LNCaP clone FGC (cell line): Measurements from ENCODE around the gene FEM1A.
"Not testable (repeated sequence)": the region's sequence is repeated elsewhere in the genome, so short reads cannot be mapped to it uniquely, and the experiment has no call there.

ENCODE experiments used
- DNase-seq: peaks from one replicate; pipeline ENCODE4 v3.0.0-alpha.2; 2011; ENCODE audit warnings: low read depth
- H3K4me3 ChIP-seq: 2 replicates; pipeline ENCODE4 v1.5.1; 2011; ENCODE audit warnings: mild to moderate bottlenecking, low read depth, low read length, control low read depth
- CTCF ChIP-seq: IDR thresholded peaks from 2 replicates; pipeline ENCODE4 v1.5.1; 2012; ENCODE audit warnings: mild to moderate bottlenecking; ENCODE audit not compliant: control insufficient read depth, insufficient read depth; ENCODE audit errors: extremely low read depth

Gene FEM1A

GRCh38 chr19:4830768-4831265 lies 39.3 kb downstream of the FEM1A start:
- H3K4me3 ChIP-seq: peak overlapping the region; percentile 80
- no peak for DNase-seq
- no peak for TF ChIP-seq CTCF

- DNase-seq: peak; percentile 19
- 0 out of 2 replicates have a peak, but pooled peaks have one; percentile 6 for TF ChIP-seq CTCF
- peak within 1 kb of the TSS; percentile 80 for H3K4me3 ChIP-seq
Observed at GRCh38 chr19:4831304-4831978, 39.9 kb downstream of the FEM1A start, which contains the start of gene TICAM1. TICAM1 (minus strand) TSS chr19:4831712; CDS start chr19:4818377, 13,335 bp downstream.

- H3K4me3 ChIP-seq: peak overlapping the region; percentile 80
- DNase-seq: not testable (repeated sequence)
Observed at GRCh38 chr19:4831979-4832340, 40.4 kb downstream of the FEM1A start.

GRCh38 chr19:4832776-4833175 lies 41.2 kb downstream of the FEM1A start:
- TF ChIP-seq CTCF: no peak
- no peak for DNase-seq
- H3K4me3 ChIP-seq: no peak overlapping the region

- H3K4me3 ChIP-seq: no peak overlapping the region
- no peak for DNase-seq
- TF ChIP-seq CTCF: no peak
Observed at GRCh38 chr19:4839192-4839591, 47.7 kb downstream of the FEM1A start.

GRCh38 chr19:4843647-4843965 lies 52.1 kb downstream of the FEM1A start:
- DNase-seq: no peak
- no peak overlapping the region for H3K4me3 ChIP-seq
- TF ChIP-seq CTCF: no peak

- no peak for DNase-seq
- H3K4me3 ChIP-seq: no peak overlapping the region
- no peak for TF ChIP-seq CTCF
Observed at GRCh38 chr19:4844348-4845179, 53.0 kb downstream of the FEM1A start.

GRCh38 chr19:4845975-4846374 lies 54.4 kb downstream of the FEM1A start:
- H3K4me3 ChIP-seq, DNase-seq: not testable (repeated sequence)
